ENCODE results near the gene DNAH11.

DNAH11 gene

DNA sequence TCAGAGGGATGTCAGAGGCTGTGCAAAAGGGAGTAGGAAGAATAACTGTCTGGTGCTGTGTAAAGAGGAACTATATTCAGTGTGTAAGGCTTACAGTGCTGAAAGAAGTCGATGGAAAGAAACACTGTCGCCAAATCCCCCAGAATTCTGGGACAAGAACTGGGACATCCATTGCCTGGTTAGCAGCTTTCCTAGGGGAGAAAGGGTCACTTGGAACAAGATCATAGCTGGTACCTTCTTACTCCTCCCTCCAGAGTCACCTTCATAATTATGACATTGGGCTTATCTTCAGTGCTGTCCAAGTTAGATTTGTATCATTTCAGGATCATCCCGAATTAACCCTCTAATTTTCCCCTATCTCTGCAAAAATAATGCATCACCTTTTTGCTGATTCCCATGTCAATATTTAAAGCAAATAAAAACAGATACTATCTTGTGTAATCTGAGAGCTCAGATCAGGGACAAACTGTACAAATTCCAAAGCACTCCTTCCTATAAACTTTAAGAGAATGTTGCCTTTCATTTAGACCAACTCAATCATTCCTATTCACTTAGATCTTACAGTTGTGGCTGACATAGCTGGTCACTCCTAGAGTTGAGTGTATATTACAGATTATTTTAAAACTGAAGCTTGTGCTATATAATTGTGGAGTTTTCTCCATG, 96.5 kb downstream of the DNAH11 start:
- Histone ChIP-seq H3K4me1 (ENCODE audit: insufficient read depth, low read length) (peaks cover 11% of the 10 kb centered on the region; the same call in 1 of the 2 replicates), H3K27ac (ENCODE audit: low read length) (no peak overlapping the region), H3K27me3 (ENCODE audit: insufficient read depth, low read length) (no peaks in the 10 kb centered on the region), H3K36me3 (ENCODE audit: insufficient read depth, low read depth, low read length) (no peaks in the 10 kb centered on the region), H3K9ac (ENCODE audit: low read depth, low read length) (no peak overlapping the region), H3K4me3 (ENCODE audit: low read length) (no peak overlapping the region), H3K9me3 (ENCODE audit: insufficient read depth, low read depth, low read length) (no peaks in the 10 kb centered on the region)

DNA sequence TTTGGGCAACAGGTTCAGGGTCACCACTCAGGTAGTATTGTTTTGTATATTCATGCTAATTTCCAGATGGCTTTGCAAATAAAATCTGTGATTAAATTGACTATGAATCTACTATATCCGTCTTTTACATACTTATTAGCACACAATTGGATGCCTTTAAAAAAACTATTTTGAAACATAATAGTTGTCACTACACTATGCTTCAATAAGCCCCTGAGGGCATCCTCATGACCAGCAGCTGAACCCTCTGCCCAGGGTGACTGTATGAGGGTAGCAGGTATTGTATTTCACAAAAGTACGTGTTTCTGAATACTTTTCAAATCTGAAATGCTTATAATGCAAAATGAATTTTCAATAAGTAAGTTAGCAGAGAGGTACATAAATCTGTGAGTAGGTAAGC, 97.3 kb downstream of the DNAH11 start:
- no peaks in the 10 kb centered on the region for H3K9me3 ChIP-seq (ENCODE audit: insufficient read depth, low read depth, low read length)
- H3K9ac ChIP-seq (ENCODE audit: low read depth, low read length) = no peak overlapping the region
- H3K27me3 ChIP-seq (ENCODE audit: insufficient read depth, low read length) = no peaks in the 10 kb centered on the region
- H3K36me3 ChIP-seq (ENCODE audit: insufficient read depth, low read depth, low read length) = no peaks in the 10 kb centered on the region
- no peak overlapping the region for H3K27ac ChIP-seq (ENCODE audit: low read length)
- H3K4me1 ChIP-seq (ENCODE audit: insufficient read depth, low read length) = peaks cover 11% of the 10 kb centered on the region; the same call in 1 of the 2 replicates
- H3K4me3 ChIP-seq (ENCODE audit: low read length) = no peak overlapping the region

GRCh38 chr7:21641546-21641945, 98.7 kb downstream of the DNAH11 start:
- H3K9me3 ChIP-seq (ENCODE audit: insufficient read depth, low read depth, low read length) = no peaks in the 10 kb centered on the region
- H3K4me1 ChIP-seq (ENCODE audit: insufficient read depth, low read length) = peaks cover 11% of the 10 kb centered on the region; the same call in 1 of the 2 replicates
- H3K27ac ChIP-seq (ENCODE audit: low read length) = no peak overlapping the region
- no peaks in the 10 kb centered on the region for H3K27me3 ChIP-seq (ENCODE audit: insufficient read depth, low read length)
- H3K36me3 ChIP-seq (ENCODE audit: insufficient read depth, low read depth, low read length) = no peaks in the 10 kb centered on the region
- no peak overlapping the region for H3K4me3 ChIP-seq (ENCODE audit: low read length)
- no peak overlapping the region for H3K9ac ChIP-seq (ENCODE audit: low read depth, low read length)

- Histone ChIP-seq H3K27me3 (ENCODE audit: insufficient read depth, low read length) (no peaks in the 10 kb centered on the region), H3K27ac (ENCODE audit: low read length) (no peak overlapping the region), H3K4me3 (ENCODE audit: low read length) (no peak overlapping the region), H3K9me3 (ENCODE audit: insufficient read depth, low read depth, low read length) (no peaks in the 10 kb centered on the region), H3K4me1 (ENCODE audit: insufficient read depth, low read length) (peaks cover 11% of the 10 kb centered on the region; the same call in 1 of the 2 replicates), H3K36me3 (ENCODE audit: insufficient read depth, low read depth, low read length) (no peaks in the 10 kb centered on the region), H3K9ac (ENCODE audit: low read depth, low read length) (no peak overlapping the region)
Measured at GRCh38 chr7:21642422-21642821, 99.6 kb downstream of the DNAH11 start.

- H3K4me1 ChIP-seq (ENCODE audit: insufficient read depth, low read length) = no peaks in the 10 kb centered on the region
- peaks cover 7% of the 10 kb centered on the region for H3K9me3 ChIP-seq (ENCODE audit: insufficient read depth, low read depth, low read length)
- H3K4me3 ChIP-seq (ENCODE audit: low read length) = no peak overlapping the region
- no peaks in the 10 kb centered on the region for H3K27me3 ChIP-seq (ENCODE audit: insufficient read depth, low read length)
- H3K27ac ChIP-seq (ENCODE audit: low read length) = no peak overlapping the region
- H3K36me3 ChIP-seq (ENCODE audit: insufficient read depth, low read depth, low read length) = no peaks in the 10 kb centered on the region
- H3K9ac ChIP-seq (ENCODE audit: low read depth, low read length) = no peak overlapping the region
Measured at GRCh38 chr7:21651697-21652096, 108.9 kb downstream of the DNAH11 start.

DNA sequence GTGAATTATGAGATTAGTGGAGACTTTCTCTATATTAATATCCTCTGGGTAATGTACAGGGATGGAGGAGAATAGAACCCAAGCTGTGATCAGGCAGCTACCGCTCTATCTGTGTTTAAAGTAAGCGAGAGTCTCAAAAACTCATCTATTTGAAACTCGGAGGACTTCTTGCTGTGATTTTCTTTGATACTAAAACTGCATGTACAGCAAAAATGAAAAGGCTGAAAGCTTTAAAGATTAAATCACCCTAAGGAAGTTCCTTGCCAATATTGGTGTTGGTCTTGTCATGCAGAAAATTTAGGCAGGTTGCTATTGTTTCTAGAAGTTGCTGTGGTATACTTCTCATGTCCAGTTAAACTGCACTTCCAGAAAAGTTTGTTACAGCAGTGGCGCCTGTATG, 110.8 kb downstream of the DNAH11 start:
- no peak overlapping the region for H3K4me3 ChIP-seq (ENCODE audit: low read length)
- no peak overlapping the region for H3K27ac ChIP-seq (ENCODE audit: low read length)
- H3K36me3 ChIP-seq (ENCODE audit: insufficient read depth, low read depth, low read length) = no peaks in the 10 kb centered on the region
- peaks cover 7% of the 10 kb centered on the region; the same call in 1 of the 2 replicates for H3K9me3 ChIP-seq (ENCODE audit: insufficient read depth, low read depth, low read length)
- no peak overlapping the region for H3K9ac ChIP-seq (ENCODE audit: low read depth, low read length)
- H3K27me3 ChIP-seq (ENCODE audit: insufficient read depth, low read length) = no peaks in the 10 kb centered on the region
- H3K4me1 ChIP-seq (ENCODE audit: insufficient read depth, low read length) = no peaks in the 10 kb centered on the region

GRCh38 chr7:21656081-21656480, 113.2 kb downstream of the DNAH11 start:
- H3K9ac ChIP-seq (ENCODE audit: low read depth, low read length) = no peak overlapping the region
- H3K36me3 ChIP-seq (ENCODE audit: insufficient read depth, low read depth, low read length) = no peaks in the 10 kb centered on the region
- peaks cover 9% of the 10 kb centered on the region; the same call in 1 of the 2 replicates for H3K9me3 ChIP-seq (ENCODE audit: insufficient read depth, low read depth, low read length)
- no peaks in the 10 kb centered on the region for H3K27me3 ChIP-seq (ENCODE audit: insufficient read depth, low read length)
- no peak overlapping the region for H3K27ac ChIP-seq (ENCODE audit: low read length)
- H3K4me3 ChIP-seq (ENCODE audit: low read length) = no peak overlapping the region
- no peaks in the 10 kb centered on the region for H3K4me1 ChIP-seq (ENCODE audit: insufficient read depth, low read length)

- H3K27me3 ChIP-seq (ENCODE audit: insufficient read depth, low read length) = no peaks in the 10 kb centered on the region
- H3K4me1 ChIP-seq (ENCODE audit: insufficient read depth, low read length) = no peaks in the 10 kb centered on the region
- H3K36me3 ChIP-seq (ENCODE audit: insufficient read depth, low read depth, low read length) = no peaks in the 10 kb centered on the region
- no peak overlapping the region for H3K27ac ChIP-seq (ENCODE audit: low read length)
- H3K4me3 ChIP-seq (ENCODE audit: low read length) = no peak overlapping the region
- H3K9ac ChIP-seq (ENCODE audit: low read depth, low read length) = no peak overlapping the region
- peaks cover 15% of the 10 kb centered on the region for H3K9me3 ChIP-seq (ENCODE audit: insufficient read depth, low read depth, low read length)
Measured at GRCh38 chr7:21656796-21657195, 114.0 kb downstream of the DNAH11 start.

GRCh38 chr7:21670496-21670895, 127.7 kb downstream of the DNAH11 start:
- H3K9me3 ChIP-seq (ENCODE audit: insufficient read depth, low read depth, low read length) = no peaks in the 10 kb centered on the region
- H3K4me1 ChIP-seq (ENCODE audit: insufficient read depth, low read length) = no peaks in the 10 kb centered on the region; the same call in 1 of the 2 replicates
- H3K36me3 ChIP-seq (ENCODE audit: insufficient read depth, low read depth, low read length) = no peaks in the 10 kb centered on the region
- H3K27me3 ChIP-seq (ENCODE audit: insufficient read depth, low read length) = no peaks in the 10 kb centered on the region
- no peak overlapping the region for H3K27ac ChIP-seq (ENCODE audit: low read length)
- no peak overlapping the region for H3K4me3 ChIP-seq (ENCODE audit: low read length)
- H3K9ac ChIP-seq (ENCODE audit: low read depth, low read length) = no peak overlapping the region

GRCh38 chr7:21671859-21672258, 129.0 kb downstream of the DNAH11 start:
- Histone ChIP-seq H3K36me3 (ENCODE audit: insufficient read depth, low read depth, low read length) (no peaks in the 10 kb centered on the region), H3K9me3 (ENCODE audit: insufficient read depth, low read depth, low read length) (no peaks in the 10 kb centered on the region), H3K4me3 (ENCODE audit: low read length) (no peak overlapping the region), H3K9ac (ENCODE audit: low read depth, low read length) (no peak overlapping the region), H3K27ac (ENCODE audit: low read length) (no peak overlapping the region), H3K27me3 (ENCODE audit: insufficient read depth, low read length) (no peaks in the 10 kb centered on the region), H3K4me1 (ENCODE audit: insufficient read depth, low read length) (no peaks in the 10 kb centered on the region; the same call in 1 of the 2 replicates)

DNA sequence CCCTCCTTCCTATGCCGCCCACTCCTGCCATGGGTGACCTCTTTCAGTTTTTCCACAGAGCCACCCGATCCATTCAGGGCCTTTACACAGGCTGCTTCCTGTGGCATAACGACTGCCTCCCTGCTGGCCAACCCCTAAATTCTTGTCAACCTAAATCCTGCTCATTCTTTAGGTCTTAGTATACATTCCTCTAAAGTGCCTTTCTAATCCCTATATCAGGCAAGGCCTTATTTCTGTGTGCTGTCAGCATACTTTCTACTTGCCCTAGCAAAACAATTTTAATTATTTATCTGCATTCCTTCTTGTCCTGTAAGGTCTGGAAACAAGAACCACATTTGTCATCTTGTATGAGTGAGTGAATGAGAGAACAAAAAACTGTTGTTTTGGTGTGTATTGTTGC, 132.4 kb downstream of the DNAH11 start:
- H3K9ac ChIP-seq (ENCODE audit: low read depth, low read length) = no peak overlapping the region
- H3K27ac ChIP-seq (ENCODE audit: low read length) = no peak overlapping the region
- H3K27me3 ChIP-seq (ENCODE audit: insufficient read depth, low read length) = no peaks in the 10 kb centered on the region
- no peak overlapping the region for H3K4me3 ChIP-seq (ENCODE audit: low read length)
- peaks cover 7% of the 10 kb centered on the region; the same call in 1 of the 2 replicates for H3K9me3 ChIP-seq (ENCODE audit: insufficient read depth, low read depth, low read length)
- H3K36me3 ChIP-seq (ENCODE audit: insufficient read depth, low read depth, low read length) = no peaks in the 10 kb centered on the region
- no peaks in the 10 kb centered on the region; the same call in 1 of the 2 replicates for H3K4me1 ChIP-seq (ENCODE audit: insufficient read depth, low read length)

- Histone ChIP-seq H3K27ac (ENCODE audit: low read length) (no peak overlapping the region), H3K4me3 (ENCODE audit: low read length) (no peak overlapping the region), H3K36me3 (ENCODE audit: insufficient read depth, low read depth, low read length) (no peaks in the 10 kb centered on the region), H3K27me3 (ENCODE audit: insufficient read depth, low read length) (no peaks in the 10 kb centered on the region), H3K4me1 (ENCODE audit: insufficient read depth, low read length) (peaks cover 9% of the 10 kb centered on the region), H3K9ac (ENCODE audit: low read depth, low read length) (no peak overlapping the region), H3K9me3 (ENCODE audit: insufficient read depth, low read depth, low read length) (no peaks in the 10 kb centered on the region)
Measured at GRCh38 chr7:21690705-21691104, 147.9 kb downstream of the DNAH11 start.
